Parathyroid adenoma (tissue), 2 donors: ENCODE measurements around the gene DLGAP1.

Experiments used
- H2AFZ ChIP-seq: fragments of 300-600 bp; sonication (generic); one replicate; pipeline ENCODE4 v1.7.0; 2017; ENCODE audit warnings: antibody characterized with exemption, mild to moderate bottlenecking
- H3K27ac ChIP-seq: fragments of 300-600 bp; sonication (generic); one replicate; pipeline ENCODE4 v1.7.0; 2017
- H3K27me3 ChIP-seq: fragments of 300-600 bp; sonication (generic); one replicate; pipeline ENCODE4 v1.7.0; 2017; ENCODE audit warnings: low read length; ENCODE audit not compliant: control insufficient read depth, insufficient read depth
- H3K36me3 ChIP-seq: fragments of 300-600 bp; sonication (generic); one replicate; pipeline ENCODE4 v1.7.0; 2017; ENCODE audit warnings: low read length; ENCODE audit not compliant: control insufficient read depth, insufficient read depth
- H3K4me1 ChIP-seq: fragments of 300-600 bp; sonication (generic); one replicate; pipeline ENCODE4 v1.7.0; 2017; ENCODE audit warnings: control low read depth
- H3K4me2 ChIP-seq: fragments of 300-600 bp; sonication (generic); one replicate; pipeline ENCODE4 v1.7.0; 2017; ENCODE audit warnings: low read length
- H3K4me3 ChIP-seq: fragments of 300-600 bp; sonication (generic); one replicate; pipeline ENCODE4 v1.7.0; 2017; ENCODE audit warnings: low read depth, low read length
- H3K79me2 ChIP-seq: fragments of 300-600 bp; sonication (generic); one replicate; pipeline ENCODE4 v1.7.0; 2017; ENCODE audit warnings: control low read depth
- H3K9ac ChIP-seq: fragments of 300-600 bp; sonication (generic); one replicate; pipeline ENCODE4 v1.7.0; 2017; ENCODE audit warnings: mild to moderate bottlenecking
- H3K9me3 ChIP-seq: fragments of 300-600 bp; sonication (generic); one replicate; pipeline ENCODE4 v1.7.0; 2017; ENCODE audit warnings: low read length; ENCODE audit not compliant: control insufficient read depth
- CTCF ChIP-seq: fragments of 300-600 bp; sonication (generic); IDR thresholded peaks from one replicate; pipeline ENCODE4 v1.7.0; 2017; ENCODE audit warnings: antibody characterized with exemption, mild to moderate bottlenecking
- donor health status: primary hyperparathyroidism.

Gene DLGAP1

GRCh38 chr18:3871687-3872086 lies 583.4 kb downstream of the DLGAP1 start:
- TF ChIP-seq CTCF: no peak
- H3K36me3 ChIP-seq: no peaks in the 10 kb centered on the region
- no peak overlapping the region for H3K27ac ChIP-seq
- H3K4me2 ChIP-seq: no peak overlapping the region
- no peaks in the 10 kb centered on the region for H3K27me3 ChIP-seq
- H3K4me3 ChIP-seq: no peak overlapping the region
- no peaks in the 10 kb centered on the region for H3K79me2 ChIP-seq
- H3K9ac ChIP-seq: no peak overlapping the region
- no peaks in the 10 kb centered on the region for H3K9me3 ChIP-seq
- H3K4me1 ChIP-seq: no peaks in the 10 kb centered on the region
- H2AFZ ChIP-seq: no peak overlapping the region

- Histone ChIP-seq H2AFZ (no peak overlapping the region), H3K4me2 (no peak overlapping the region), H3K9ac (no peak overlapping the region), H3K27me3 (no peaks in the 10 kb centered on the region), H3K4me3 (no peak overlapping the region), H3K4me1 (no peaks in the 10 kb centered on the region), H3K27ac (no peak overlapping the region), H3K9me3 (no peaks in the 10 kb centered on the region), H3K79me2 (no peaks in the 10 kb centered on the region), H3K36me3 (no peaks in the 10 kb centered on the region)
- no peak for TF ChIP-seq CTCF
These were observed 584.2 kb downstream of the DLGAP1 start for GRCh38 chr18:3870914-3871313.

- H3K4me2 ChIP-seq: no peak overlapping the region
- H3K27me3 ChIP-seq: no peaks in the 10 kb centered on the region
- H3K79me2 ChIP-seq: no peaks in the 10 kb centered on the region
- no peak overlapping the region for H3K4me3 ChIP-seq
- H3K27ac ChIP-seq: no peak overlapping the region
- no peak overlapping the region for H2AFZ ChIP-seq
- H3K36me3 ChIP-seq: no peaks in the 10 kb centered on the region
- no peak for TF ChIP-seq CTCF
- H3K4me1 ChIP-seq: no peaks in the 10 kb centered on the region
- no peaks in the 10 kb centered on the region for H3K9me3 ChIP-seq
- no peak overlapping the region for H3K9ac ChIP-seq
These were observed 585.3 kb downstream of the DLGAP1 start for GRCh38 chr18:3869848-3870247.

- Histone ChIP-seq H3K9me3 (no peaks in the 10 kb centered on the region), H3K9ac (no peak overlapping the region), H3K4me1 (no peaks in the 10 kb centered on the region), H3K4me3 (no peak overlapping the region), H3K27me3 (no peaks in the 10 kb centered on the region), H3K36me3 (no peaks in the 10 kb centered on the region), H2AFZ (peak overlapping the region; percentile 19), H3K27ac (no peak overlapping the region), H3K79me2 (no peaks in the 10 kb centered on the region), H3K4me2 (no peak overlapping the region)
- no peak for TF ChIP-seq CTCF
These were observed 587.2 kb downstream of the DLGAP1 start for GRCh38 chr18:3867864-3868311.

- no peak for TF ChIP-seq CTCF
- no peaks in the 10 kb centered on the region for H3K79me2 ChIP-seq
- H3K9ac ChIP-seq: no peak overlapping the region
- H3K36me3 ChIP-seq: no peaks in the 10 kb centered on the region
- H3K4me2 ChIP-seq: no peak overlapping the region
- H3K4me1 ChIP-seq: no peaks in the 10 kb centered on the region
- no peak overlapping the region for H3K4me3 ChIP-seq
- H3K27me3 ChIP-seq: no peaks in the 10 kb centered on the region
- H2AFZ ChIP-seq: no peak overlapping the region
- H3K9me3 ChIP-seq: no peaks in the 10 kb centered on the region
- no peak overlapping the region for H3K27ac ChIP-seq
These were observed 587.9 kb downstream of the DLGAP1 start for GRCh38 chr18:3867236-3867635.
